NT2/D1 (cell line): ENCODE results near the gene MMS19.

Experiments used
- YY1 ChIP-seq: IDR thresholded peaks from 2 replicates; pipeline ENCODE4 v1.6.1; 2011; ENCODE audit not compliant: insufficient read length, insufficient read depth
- ZNF274 ChIP-seq: IDR thresholded peaks from 2 replicates; pipeline ENCODE4 v1.6.1; 2011; ENCODE audit warnings: mild to moderate bottlenecking, low read depth, low read length

DNA sequence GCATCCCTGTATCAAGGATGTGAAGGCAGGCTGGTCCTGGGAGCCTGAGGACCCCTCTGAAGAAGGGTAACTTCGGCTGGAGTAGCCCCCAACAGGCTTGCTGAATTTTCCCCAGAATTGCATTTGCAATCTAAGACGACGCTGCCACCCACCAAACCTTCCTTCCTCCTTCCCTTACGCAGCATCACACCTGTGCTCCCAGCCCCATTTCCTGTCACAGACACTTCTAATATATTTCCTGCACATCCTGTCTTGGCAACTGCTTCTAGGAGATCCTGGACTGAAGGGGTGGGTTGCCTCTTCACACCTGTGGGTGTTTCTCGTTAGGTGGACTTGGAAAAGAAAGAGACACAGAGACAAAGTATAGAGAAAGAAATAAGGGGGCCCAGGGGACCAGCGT is 81.7 kb downstream of the MMS19 start:
- TF ChIP-seq ZNF274 (no peak), YY1 (no peak)
